H9 (cell line): ENCODE measurements around the gene KIF13A. TPM values are rescaled to one million over a fixed set of nuclear protein-coding genes. Genes with fewer than 3 reads are reported as not detected.

Experiments
- DNase-seq: peaks from one replicate; pipeline ENCODE4 v3.0.0-alpha.2; 2017
- H2AFZ ChIP-seq: one replicate; pipeline ENCODE4 v1.6.1; 2013; ENCODE audit warnings: mild to moderate bottlenecking, low read length, control low read depth, moderate library complexity
- H2AK5ac ChIP-seq: 2 replicates; pipeline ENCODE4 v1.6.1; 2013; ENCODE audit warnings: low read length, control low read depth, mixed read lengths; ENCODE audit not compliant: insufficient read length
- H2BK120ac ChIP-seq: one replicate; pipeline ENCODE4 v1.6.1; 2013; ENCODE audit warnings: low read depth, mild to moderate bottlenecking, low read length, control low read depth, inconsistent platforms; ENCODE audit not compliant: poor library complexity, severe bottlenecking
- H2BK12ac ChIP-seq: 2 replicates; pipeline ENCODE4 v1.6.1; 2013; ENCODE audit warnings: low read length, control low read depth, mixed read lengths, low read depth; ENCODE audit not compliant: insufficient read length
- H2BK15ac ChIP-seq: 2 replicates; pipeline ENCODE4 v1.6.1; 2013; ENCODE audit warnings: low read depth, low read length, control low read depth
- H2BK20ac ChIP-seq: one replicate; pipeline ENCODE4 v1.6.1; 2013; ENCODE audit warnings: low read depth, mild to moderate bottlenecking, low read length, control low read depth, inconsistent platforms; ENCODE audit not compliant: poor library complexity, severe bottlenecking
- H2BK5ac ChIP-seq: 2 replicates; pipeline ENCODE4 v1.6.1; 2013; ENCODE audit warnings: low read length, control low read depth, mixed read lengths; ENCODE audit not compliant: insufficient read length
- H3K14ac ChIP-seq: 2 replicates; pipeline ENCODE4 v1.6.1; 2013; ENCODE audit warnings: low read length, control low read depth; ENCODE audit not compliant: insufficient read depth
- H3K18ac ChIP-seq: 2 replicates; pipeline ENCODE4 v1.6.1; 2013; ENCODE audit warnings: low read depth, mild to moderate bottlenecking, mixed read lengths, low read length, control low read depth; ENCODE audit not compliant: insufficient read length
- H3K23ac ChIP-seq: 2 replicates; pipeline ENCODE4 v1.6.1; 2013; ENCODE audit warnings: low read length, control low read depth, mixed read lengths, low read depth; ENCODE audit not compliant: insufficient read length
- H3K23me2 ChIP-seq: 2 replicates; pipeline ENCODE4 v1.6.1; 2013; ENCODE audit warnings: low read depth, mild to moderate bottlenecking, mixed read lengths, low read length, control low read depth; ENCODE audit not compliant: insufficient read length, poor library complexity, severe bottlenecking
- H3K27ac ChIP-seq: 2 replicates; pipeline ENCODE4 v1.5.1; 2013; ENCODE audit warnings: low read length, control low read depth, mixed read lengths, low read depth; ENCODE audit not compliant: insufficient read length
- H3K27me3 ChIP-seq: 2 replicates; pipeline ENCODE4 v1.6.1; 2013; ENCODE audit warnings: low read length, control low read depth, inconsistent platforms; ENCODE audit not compliant: insufficient read depth
- H3K4ac ChIP-seq: 2 replicates; pipeline ENCODE4 v1.6.1; 2013; ENCODE audit warnings: low read depth, mild to moderate bottlenecking, control low read depth, inconsistent platforms, low read length, moderate library complexity
- H3K4me1 ChIP-seq: 2 replicates; pipeline ENCODE4 v1.6.1; 2013; ENCODE audit warnings: low read length, control low read depth, inconsistent platforms; ENCODE audit not compliant: insufficient read depth
- H3K4me2 ChIP-seq: 2 replicates; pipeline ENCODE4 v1.6.1; 2013; ENCODE audit warnings: low read length, control low read depth, mixed read lengths; ENCODE audit not compliant: insufficient read length, insufficient read depth
- H3K56ac ChIP-seq: 2 replicates; pipeline ENCODE4 v1.6.1; 2013; ENCODE audit warnings: low read depth, mild to moderate bottlenecking, mixed read lengths, low read length, control low read depth; ENCODE audit not compliant: insufficient read length
- H3K79me1 ChIP-seq: 2 replicates; pipeline ENCODE4 v1.6.1; 2013; ENCODE audit warnings: low read depth, mild to moderate bottlenecking, moderate library complexity, low read length, control low read depth, inconsistent platforms; ENCODE audit not compliant: insufficient read depth, poor library complexity, severe bottlenecking
- H3K79me2 ChIP-seq: 2 replicates; pipeline ENCODE4 v1.6.1; 2013; ENCODE audit warnings: low read length, control low read depth, inconsistent platforms; ENCODE audit not compliant: insufficient read depth
- H3K9ac ChIP-seq: 2 replicates; pipeline ENCODE4 v1.6.1; 2013; ENCODE audit warnings: low read length, control low read depth, mixed read lengths; ENCODE audit not compliant: insufficient read length; ENCODE audit errors: extremely low read depth
- H3K9me3 ChIP-seq: one replicate; pipeline ENCODE4 v1.6.1; 2013; ENCODE audit warnings: low read depth, low read length, inconsistent platforms; ENCODE audit not compliant: control insufficient read depth
- H3T11ph ChIP-seq: one replicate; pipeline ENCODE4 v1.6.1; 2013; ENCODE audit warnings: mild to moderate bottlenecking, low read length, control low read depth, inconsistent platforms
- H4K20me1 ChIP-seq: one replicate; pipeline ENCODE4 v1.6.1; 2013; ENCODE audit not compliant: control insufficient read depth, insufficient read length, insufficient read depth
- H4K5ac ChIP-seq: 2 replicates; pipeline ENCODE4 v1.6.1; 2013; ENCODE audit warnings: low read depth, mild to moderate bottlenecking, mixed read lengths, low read length, control low read depth; ENCODE audit not compliant: insufficient read length
- H4K8ac ChIP-seq: replicated peaks from 2 replicates; pipeline ENCODE4 v1.6.1; 2013; ENCODE audit warnings: low read length, control low read depth, mixed read lengths, low read depth; ENCODE audit not compliant: insufficient read length
- H4K91ac ChIP-seq: 2 replicates; pipeline ENCODE4 v1.6.1; 2013; ENCODE audit warnings: low read depth, mild to moderate bottlenecking, moderate library complexity, mixed read lengths, low read length, control low read depth; ENCODE audit not compliant: insufficient read length
- H3K27ac Mint-ChIP-seq, 3 experiments: 2 replicates in 2 of 3; 3 replicates in 1 of 3; pipeline ENCODE4 v1.8.0; 2020 to 2021; ENCODE audit warnings: mixed read lengths in 3 of 3, mild to moderate bottlenecking in 1 of 3, moderate library complexity in 1 of 3
- H3K27me3 Mint-ChIP-seq: 2 replicates; pipeline ENCODE4 v1.8.0; 2021; ENCODE audit warnings: low read depth, mild to moderate bottlenecking, moderate library complexity, mixed read lengths
- H3K36me3 Mint-ChIP-seq, 3 experiments: 2 replicates in 2 of 3; 3 replicates in 1 of 3; pipeline ENCODE4 v1.8.0; 2020 to 2021; ENCODE audit warnings: low read depth in 3 of 3, mixed read lengths in 3 of 3; ENCODE audit not compliant: insufficient read depth in 1 of 3
- H3K4me1 Mint-ChIP-seq, 2 experiments: 2 replicates each; pipeline ENCODE4 v1.8.0; 2020; ENCODE audit warnings: mixed read lengths in 2 of 2
- H3K4me3 Mint-ChIP-seq, 2 experiments: 2 replicates in 1 of 2; 3 replicates in 1 of 2; pipeline ENCODE4 v1.8.0; 2020 to 2021; ENCODE audit warnings: mild to moderate bottlenecking in 2 of 2, mixed read lengths in 2 of 2, moderate library complexity in 1 of 2
- H3K9me3 Mint-ChIP-seq, 2 experiments: 2 replicates in 1 of 2; 3 replicates in 1 of 2; pipeline ENCODE4 v1.8.0; 2020; ENCODE audit warnings: mild to moderate bottlenecking in 2 of 2, mixed read lengths in 2 of 2, moderate library complexity in 1 of 2
- total RNA-seq: library from RNA; stranded (reverse); gene quantifications from 2 replicates; pipeline ENCODE4 v1.2.1, GENCODE V29; 2021
- TF ChIP-seq, protein P1 (sequence below): fragments of 200-600 bp; sonication (generic); conservative IDR thresholded peaks from 3 replicates; pipeline ENCODE4 v1.8.0; 2021; ENCODE audit warnings: antibody characterized with exemption, mild to moderate bottlenecking

KIF13A gene
- total RNA-seq, 1 experiment from 2014 or later: 38.2 TPM

DNA sequence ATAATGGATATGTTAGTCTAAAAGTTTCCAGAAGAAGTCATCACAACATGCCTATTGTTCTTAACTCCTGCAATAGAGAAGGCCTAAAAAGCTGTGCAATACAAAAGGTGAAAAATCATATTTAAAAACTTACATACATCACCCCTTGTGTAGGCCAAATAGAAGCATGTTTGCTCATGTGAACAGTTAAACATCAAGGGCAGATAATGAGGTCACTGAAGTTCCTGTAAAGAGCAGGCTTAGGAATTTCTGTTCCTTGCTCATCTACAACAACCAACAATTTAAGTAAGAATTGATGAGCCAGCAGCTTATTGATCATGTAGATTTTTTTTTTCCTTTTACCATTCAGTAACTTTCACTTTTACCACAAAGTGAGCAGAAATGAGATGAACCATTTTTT lies 273.3 kb downstream of the KIF13A start:
- no peak overlapping the region for H2AK5ac ChIP-seq
- no peak for DNase-seq
- H3K9me3 ChIP-seq: no peaks in the 10 kb centered on the region
- no peak overlapping the region for H3K27ac ChIP-seq
- H4K91ac ChIP-seq: no peak overlapping the region
- H4K8ac ChIP-seq: no peak overlapping the region
- H2BK5ac ChIP-seq: no peak overlapping the region
- no peak overlapping the region for H3K18ac ChIP-seq
- no peak overlapping the region for H3K27ac Mint-ChIP-seq
- no peaks in the 10 kb centered on the region for H3K79me1 ChIP-seq
- H3K9me3 Mint-ChIP-seq: no peaks in the 10 kb centered on the region
- H3K27me3 ChIP-seq: no peaks in the 10 kb centered on the region
- H2BK20ac ChIP-seq: no peak overlapping the region
- peaks cover 11 to 12% of the 10 kb centered on the region in 2 experiments for H3K4me1 Mint-ChIP-seq
- no peaks in the 10 kb centered on the region for H3K23me2 ChIP-seq
- TF ChIP-seq, protein P1, sequence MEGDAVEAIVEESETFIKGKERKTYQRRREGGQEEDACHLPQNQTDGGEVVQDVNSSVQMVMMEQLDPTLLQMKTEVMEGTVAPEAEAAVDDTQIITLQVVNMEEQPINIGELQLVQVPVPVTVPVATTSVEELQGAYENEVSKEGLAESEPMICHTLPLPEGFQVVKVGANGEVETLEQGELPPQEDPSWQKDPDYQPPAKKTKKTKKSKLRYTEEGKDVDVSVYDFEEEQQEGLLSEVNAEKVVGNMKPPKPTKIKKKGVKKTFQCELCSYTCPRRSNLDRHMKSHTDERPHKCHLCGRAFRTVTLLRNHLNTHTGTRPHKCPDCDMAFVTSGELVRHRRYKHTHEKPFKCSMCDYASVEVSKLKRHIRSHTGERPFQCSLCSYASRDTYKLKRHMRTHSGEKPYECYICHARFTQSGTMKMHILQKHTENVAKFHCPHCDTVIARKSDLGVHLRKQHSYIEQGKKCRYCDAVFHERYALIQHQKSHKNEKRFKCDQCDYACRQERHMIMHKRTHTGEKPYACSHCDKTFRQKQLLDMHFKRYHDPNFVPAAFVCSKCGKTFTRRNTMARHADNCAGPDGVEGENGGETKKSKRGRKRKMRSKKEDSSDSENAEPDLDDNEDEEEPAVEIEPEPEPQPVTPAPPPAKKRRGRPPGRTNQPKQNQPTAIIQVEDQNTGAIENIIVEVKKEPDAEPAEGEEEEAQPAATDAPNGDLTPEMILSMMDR: no peak
- no peak overlapping the region for H3K4ac ChIP-seq
- no peak overlapping the region for H3K56ac ChIP-seq
- no peak overlapping the region for H4K5ac ChIP-seq
- no peak overlapping the region for H3K23ac ChIP-seq
- no peak overlapping the region for H2BK15ac ChIP-seq
- no peak overlapping the region for H2BK120ac ChIP-seq
- no peak overlapping the region for H2AFZ ChIP-seq
- no peaks in the 10 kb centered on the region for H3K79me2 ChIP-seq
- no peaks in the 10 kb centered on the region for H3K36me3 Mint-ChIP-seq
- H3K4me1 ChIP-seq: no peaks in the 10 kb centered on the region; the same call in 1 of the 2 replicates
- H3K9ac ChIP-seq: no peak overlapping the region
- no peak overlapping the region for H3T11ph ChIP-seq
- no peaks in the 10 kb centered on the region for H3K27me3 Mint-ChIP-seq
- no peak overlapping the region for H3K4me3 Mint-ChIP-seq
- H3K4me2 ChIP-seq: no peak overlapping the region
- no peaks in the 10 kb centered on the region for H4K20me1 ChIP-seq
- H2BK12ac ChIP-seq: no peak overlapping the region
- no peak overlapping the region for H3K14ac ChIP-seq
